LHCN-M2 (cell line): ENCODE data around the gene ARHGDIG. TPM values are rescaled to one million over a fixed set of nuclear protein-coding genes. Genes with fewer than 3 reads are reported as not detected.

ENCODE experiments used
- DNase-seq: peaks from one replicate; pipeline ENCODE4 v3.0.0-alpha.2; 2012; ENCODE audit warnings: low read depth
- total RNA-seq: library from RNA; depleted of rRNA; stranded (reverse); fragments of >200 nt; gene quantifications from 2 replicates; pipeline ENCODE4 v1.2.3, GENCODE V29; 2014; rRNA removed

Gene ARHGDIG
- total RNA-seq, 1 experiment from 2014 or later, result not detected

GRCh38 chr16:325375-326145, 45.2 kb downstream of the ARHGDIG start:
- DNase-seq, result no peak

- no peak for DNase-seq
These were observed 50.4 kb downstream of the ARHGDIG start for GRCh38 chr16:330741-331140.

GRCh38 chr16:331181-331814, 50.9 kb downstream of the ARHGDIG start:
- peak; percentile 39 for DNase-seq

Other genes starting within 250 kb of the ARHGDIG start
- 4.0 and 6.7 TPM in 2 replicates for gene POLR3K, start 227.0 kb upstream of the ARHGDIG start, total RNA-seq
- 28.1 and 31.8 TPM in 2 replicates for gene SNRNP25, start 226.8 kb upstream of the ARHGDIG start, total RNA-seq
- 91.8 and 93.7 TPM in 2 replicates for gene RHBDF1, start 208.0 kb upstream of the ARHGDIG start, total RNA-seq
- 254 and 304 TPM in 2 replicates for gene MPG, start 202.4 kb upstream of the ARHGDIG start, total RNA-seq
- 11.5 and 21.8 TPM in 2 replicates for gene NPRL3, start 141.9 kb upstream of the ARHGDIG start, total RNA-seq
- gene HBZ, start 127.9 kb upstream of the ARHGDIG start, total RNA-seq, result not detected in 2 replicates
- gene HBM, start 114.6 kb upstream of the ARHGDIG start, total RNA-seq, result not detected in 2 replicates
- 0.77 TPM in 1 of 2 replicates, not detected in the other for gene HBA2, start 107.7 kb upstream of the ARHGDIG start, total RNA-seq
- gene HBA1, start 103.9 kb upstream of the ARHGDIG start, total RNA-seq, result not detected in 2 replicates
- gene HBQ1, start 100.1 kb upstream of the ARHGDIG start, total RNA-seq, result 1.5 TPM in 1 of 2 replicates, not detected in the other
- 51.2 and 56.2 TPM in 2 replicates for gene LUC7L, start 51.1 kb upstream of the ARHGDIG start, total RNA-seq
- gene FAM234A, start 45.8 kb upstream of the ARHGDIG start, total RNA-seq, result 107 and 132 TPM in 2 replicates
- gene RGS11, start 4.6 kb upstream of the ARHGDIG start, total RNA-seq, result 0.96 and 1.1 TPM in 2 replicates
- gene PDIA2, start 2.6 kb downstream of the ARHGDIG start, total RNA-seq, result 0.29 and 1.2 TPM in 2 replicates
- gene AXIN1, start 72.1 kb downstream of the ARHGDIG start, total RNA-seq, result 21.6 and 22.8 TPM in 2 replicates
- gene MRPL28, start 89.9 kb downstream of the ARHGDIG start, total RNA-seq, result 135 and 156 TPM in 2 replicates
- 72.4 and 90.2 TPM in 2 replicates for gene PGAP6, start 101.4 kb downstream of the ARHGDIG start, total RNA-seq
- 142 and 186 TPM in 2 replicates for gene NME4, start 116.6 kb downstream of the ARHGDIG start, total RNA-seq
- 18.8 and 22.6 TPM in 2 replicates for gene DECR2, start 121.3 kb downstream of the ARHGDIG start, total RNA-seq
- gene RAB11FIP3, start 145.1 kb downstream of the ARHGDIG start, total RNA-seq, result 44.1 and 61.6 TPM in 2 replicates
- gene CAPN15, start 247.1 kb downstream of the ARHGDIG start, total RNA-seq, result 66.5 and 71.1 TPM in 2 replicates